Measurements from ENCODE around the gene NEDD8.

GRCh38 chr14:24269910-24270536, 37.9 kb upstream of the NEDD8 start:
- TF ChIP-seq EP300 (IDR thresholded peaks at IDR 0.05; ENCODE audit: borderline replicate concordance) (no peak), MAX (IDR thresholded peaks at IDR 0.05) (no peak), CEBPB (IDR thresholded peaks at IDR 0.05) (no peak), TAF1 (IDR thresholded peaks at IDR 0.05; ENCODE audit: low read depth) (no peak), CREB1 (IDR thresholded peaks at IDR 0.05; ENCODE audit: low read depth) (no peak), EGR1 (IDR thresholded peaks at IDR 0.05) (no peak), YY1 (IDR thresholded peaks at IDR 0.05; ENCODE audit: low read depth) (no peak), TEAD4 (IDR thresholded peaks at IDR 0.05) (no peak), RAD21 (IDR thresholded peaks at IDR 0.05; ENCODE audit: low read depth) (no peak), NFIC (IDR thresholded peaks at IDR 0.05) (no peak), ZBTB7A (IDR thresholded peaks at IDR 0.05; ENCODE audit: low read depth) (no peak)
- TF ChIP-seq, protein P1, sequence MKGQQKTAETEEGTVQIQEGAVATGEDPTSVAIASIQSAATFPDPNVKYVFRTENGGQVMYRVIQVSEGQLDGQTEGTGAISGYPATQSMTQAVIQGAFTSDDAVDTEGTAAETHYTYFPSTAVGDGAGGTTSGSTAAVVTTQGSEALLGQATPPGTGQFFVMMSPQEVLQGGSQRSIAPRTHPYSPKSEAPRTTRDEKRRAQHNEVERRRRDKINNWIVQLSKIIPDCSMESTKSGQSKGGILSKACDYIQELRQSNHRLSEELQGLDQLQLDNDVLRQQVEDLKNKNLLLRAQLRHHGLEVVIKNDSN (IDR thresholded peaks at IDR 0.05): no peak

Measured in Ishikawa (cell line).